Vagina (tissue), 2 donors: ENCODE measurements around the gene SGMS2.

Experiments
- CTCF ChIP-seq, 3 experiments: fragments of 450-650 bp in 2 of 3; fragments of 200-600 bp in 1 of 3; sonication (generic) in 1 of 3; IDR thresholded peaks; one replicate each; pipeline ENCODE4 v1.5.1; 2017 to 2019; ENCODE audit warnings: antibody characterized with exemption in 3 of 3, mild to moderate bottlenecking in 2 of 3, moderate library complexity in 2 of 3
- POLR2A ChIP-seq, 2 donors: fragments of 450-650 bp; IDR thresholded peaks; one replicate each; pipeline ENCODE4 v1.6.1; 2017; ENCODE audit warnings: antibody characterized with exemption in 2 of 2, mild to moderate bottlenecking in 2 of 2, moderate library complexity in 2 of 2

GRCh38 chr4:107818301-107818910 is 6.3 kb upstream of the SGMS2 start:
- no peak for TF ChIP-seq CTCF (IDR thresholded peaks at IDR 0.05)
- TF ChIP-seq POLR2A (IDR thresholded peaks at IDR 0.05), result no peak
